ENCODE results near the gene PROM2.

GRCh38 chr2:95317123-95317500, 42.9 kb downstream of the PROM2 start:
- TF ChIP-seq, protein P1, sequence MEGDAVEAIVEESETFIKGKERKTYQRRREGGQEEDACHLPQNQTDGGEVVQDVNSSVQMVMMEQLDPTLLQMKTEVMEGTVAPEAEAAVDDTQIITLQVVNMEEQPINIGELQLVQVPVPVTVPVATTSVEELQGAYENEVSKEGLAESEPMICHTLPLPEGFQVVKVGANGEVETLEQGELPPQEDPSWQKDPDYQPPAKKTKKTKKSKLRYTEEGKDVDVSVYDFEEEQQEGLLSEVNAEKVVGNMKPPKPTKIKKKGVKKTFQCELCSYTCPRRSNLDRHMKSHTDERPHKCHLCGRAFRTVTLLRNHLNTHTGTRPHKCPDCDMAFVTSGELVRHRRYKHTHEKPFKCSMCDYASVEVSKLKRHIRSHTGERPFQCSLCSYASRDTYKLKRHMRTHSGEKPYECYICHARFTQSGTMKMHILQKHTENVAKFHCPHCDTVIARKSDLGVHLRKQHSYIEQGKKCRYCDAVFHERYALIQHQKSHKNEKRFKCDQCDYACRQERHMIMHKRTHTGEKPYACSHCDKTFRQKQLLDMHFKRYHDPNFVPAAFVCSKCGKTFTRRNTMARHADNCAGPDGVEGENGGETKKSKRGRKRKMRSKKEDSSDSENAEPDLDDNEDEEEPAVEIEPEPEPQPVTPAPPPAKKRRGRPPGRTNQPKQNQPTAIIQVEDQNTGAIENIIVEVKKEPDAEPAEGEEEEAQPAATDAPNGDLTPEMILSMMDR (IDR thresholded peaks at IDR 0.05): no peak
- no peak for TF ChIP-seq POLR2A (IDR thresholded peaks at IDR 0.05)
